ENCODE measurements around the gene FBXL19.

The FBXL19 gene

GRCh38 chr16:30956601-30957455 lies 33.5 kb downstream of the FBXL19 start:
- FAIRE-seq, result peak; percentile 76
- no peak for TF ChIP-seq TAF1 (IDR thresholded peaks at IDR 0.05; ENCODE audit: low read depth, low read length)
- TF ChIP-seq POLR2A (IDR thresholded peaks at IDR 0.05; ENCODE audit: low read depth, low read length), result 0 out of 2 replicates have a peak, but pooled peaks have one; percentile 16
- TF ChIP-seq PAX5 (IDR thresholded peaks at IDR 0.05; ENCODE audit: insufficient read depth, low read length, severe bottlenecking), result no peak
- no peak; the same call in 1 of the 2 replicates for TF ChIP-seq POLR2AphosphoS5 (IDR thresholded peaks at IDR 0.05; ENCODE audit: low read depth, low read length)
- no peak for TF ChIP-seq POU2F2 (IDR thresholded peaks at IDR 0.05; ENCODE audit: low read depth, low read length)
- no peak for TF ChIP-seq SPI1 (IDR thresholded peaks at IDR 0.05; ENCODE audit: low read depth, low read length)
- DNase-seq (ENCODE audit: insufficient read length, low spot score), result peak; percentile 72

DNA sequence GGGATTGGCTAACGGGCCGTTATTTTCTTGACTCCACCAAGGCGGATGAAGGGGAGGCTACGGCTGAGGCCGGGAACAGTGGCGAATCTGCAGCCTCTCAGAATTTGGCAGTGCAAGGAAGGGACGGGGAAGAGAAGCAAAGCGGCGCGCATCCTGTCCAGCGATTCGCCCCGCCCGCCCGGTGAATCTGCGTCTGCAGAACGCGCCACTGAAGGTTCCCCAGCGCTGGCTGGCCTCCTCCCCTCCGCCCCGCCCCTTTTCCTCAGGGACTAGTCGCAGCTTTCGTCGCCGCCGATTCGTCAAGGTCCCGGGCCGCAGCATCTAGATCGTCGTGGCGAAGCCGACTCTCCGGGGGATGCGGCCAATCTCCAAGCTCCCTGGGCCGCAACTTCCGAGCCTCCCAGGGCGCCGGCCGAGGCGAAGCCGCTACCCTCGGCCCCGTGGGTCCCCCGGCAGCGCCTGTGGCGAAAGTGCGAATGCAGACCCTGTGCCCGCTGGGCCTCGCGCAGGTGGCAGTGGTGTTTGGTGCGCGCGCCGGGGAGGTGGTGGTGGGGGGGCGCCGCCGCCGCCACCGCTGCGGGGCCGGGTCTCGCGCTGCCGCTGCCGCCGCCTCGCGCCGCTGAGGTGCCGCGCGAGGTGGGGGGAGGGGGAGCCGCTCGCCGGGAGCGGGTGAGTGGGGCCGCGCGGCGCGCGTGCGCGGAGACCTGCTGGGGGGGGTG lies 34.2 kb downstream of the FBXL19 start, which contains the start of gene SETD1A:
Gene SETD1A (plus strand): TSS at position 299 of the 719 bp plus-strand sequence. CDS start 978 bp downstream, outside the sequence.
- FAIRE-seq (peak; percentile 91), DNase-seq (ENCODE audit: insufficient read length, low spot score) (peak; percentile 98)
- TF ChIP-seq POU2F2 (IDR thresholded peaks at IDR 0.05; ENCODE audit: low read depth, low read length) (peak; percentile 31; the same call in 1 of the 2 replicates), PAX5 (IDR thresholded peaks at IDR 0.05; ENCODE audit: insufficient read depth, low read length, severe bottlenecking) (no peak), TAF1 (IDR thresholded peaks at IDR 0.05; ENCODE audit: low read depth, low read length) (peak; percentile 50; the same call in 1 of the 2 replicates), POLR2AphosphoS5 (IDR thresholded peaks at IDR 0.05; ENCODE audit: low read depth, low read length) (no peak), POLR2A (IDR thresholded peaks at IDR 0.05; ENCODE audit: low read depth, low read length) (no peak; the same call in 1 of the 2 replicates), SPI1 (IDR thresholded peaks at IDR 0.05; ENCODE audit: low read depth, low read length) (0 out of 2 replicates have a peak, but pooled peaks have one; percentile 6)

DNA sequence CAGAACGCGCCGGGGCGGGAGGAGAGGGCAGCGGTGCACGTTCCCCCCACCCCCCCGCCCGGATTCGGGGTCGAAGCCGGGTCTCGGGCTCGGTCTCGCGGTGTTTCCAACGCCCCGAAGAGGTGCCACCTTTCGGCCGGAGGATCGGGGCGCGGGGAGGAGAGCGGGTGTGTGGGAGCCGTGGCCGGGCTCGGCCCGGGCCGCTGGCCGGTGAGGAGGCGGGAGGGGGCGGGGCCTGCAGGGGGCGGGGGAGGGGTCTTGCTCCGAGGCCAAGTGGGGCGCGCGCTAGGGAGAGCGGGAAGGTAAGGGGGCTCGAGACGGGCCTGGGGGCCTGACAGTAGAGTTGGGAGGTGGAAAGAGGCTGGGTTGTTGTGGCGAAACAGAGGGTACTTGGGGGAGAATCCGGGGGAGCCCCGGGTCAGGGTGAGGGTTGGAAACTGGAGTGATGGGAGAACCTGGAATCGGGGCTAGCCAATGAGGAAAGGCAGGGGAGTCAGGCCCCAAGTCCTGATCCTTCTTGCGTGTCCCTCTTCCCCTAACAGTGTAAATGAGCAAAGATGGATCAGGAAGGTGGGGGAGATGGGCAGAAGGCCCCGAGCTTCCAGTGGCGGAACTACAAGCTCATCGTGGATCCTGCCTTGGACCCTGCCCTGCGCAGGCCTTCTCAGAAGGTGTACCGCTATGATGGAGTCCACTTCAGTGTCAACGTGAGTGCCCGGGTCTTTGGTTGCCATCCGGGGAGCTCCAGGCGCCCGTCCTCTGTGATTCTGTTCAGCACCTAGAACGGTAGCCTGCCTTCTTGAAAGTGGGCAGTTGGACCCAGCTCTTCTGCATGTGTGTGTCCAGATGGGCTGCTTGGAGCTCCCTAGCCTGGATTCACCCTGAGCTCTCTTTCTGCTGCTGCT lies 35.1 kb downstream of the FBXL19 start:
- no peak for FAIRE-seq
- TF ChIP-seq POU2F2 (IDR thresholded peaks at IDR 0.05; ENCODE audit: low read depth, low read length), result no peak; the same call in 1 of the 2 replicates
- DNase-seq (ENCODE audit: insufficient read length, low spot score), result peak; percentile 82

DNA sequence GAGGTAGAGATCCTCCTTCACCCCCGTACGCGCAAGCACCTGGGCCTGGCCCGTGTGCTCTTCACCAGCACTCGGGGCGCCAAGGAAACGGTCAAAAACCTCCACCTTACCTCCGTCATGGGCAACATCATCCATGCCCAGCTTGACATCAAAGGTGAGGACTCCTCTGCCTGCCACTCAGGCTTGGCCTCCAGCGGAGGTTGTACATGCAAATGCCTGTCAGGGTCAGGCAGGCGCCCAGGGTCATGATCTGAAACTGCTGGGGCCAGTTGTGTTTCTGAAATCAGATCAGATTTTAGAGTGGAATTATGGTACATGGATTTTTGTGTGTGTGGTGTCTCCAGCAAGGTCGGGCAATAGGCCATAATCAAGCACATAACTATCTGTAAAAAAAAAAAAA lies 38.0 kb downstream of the FBXL19 start:
- DNase-seq (ENCODE audit: insufficient read length, low spot score) (no peak), FAIRE-seq (no peak)
- no peak for TF ChIP-seq POU2F2 (IDR thresholded peaks at IDR 0.05; ENCODE audit: low read depth, low read length)
- no peak for TF ChIP-seq POLR2AphosphoS5 (IDR thresholded peaks at IDR 0.05; ENCODE audit: low read depth, low read length)
- TF ChIP-seq TAF1 (IDR thresholded peaks at IDR 0.05; ENCODE audit: low read depth, low read length), result no peak
- no peak for TF ChIP-seq SPI1 (IDR thresholded peaks at IDR 0.05; ENCODE audit: low read depth, low read length)
- TF ChIP-seq POLR2A (IDR thresholded peaks at IDR 0.05; ENCODE audit: low read depth, low read length), result no peak
- no peak for TF ChIP-seq PAX5 (IDR thresholded peaks at IDR 0.05; ENCODE audit: insufficient read depth, low read length, severe bottlenecking)

DNA sequence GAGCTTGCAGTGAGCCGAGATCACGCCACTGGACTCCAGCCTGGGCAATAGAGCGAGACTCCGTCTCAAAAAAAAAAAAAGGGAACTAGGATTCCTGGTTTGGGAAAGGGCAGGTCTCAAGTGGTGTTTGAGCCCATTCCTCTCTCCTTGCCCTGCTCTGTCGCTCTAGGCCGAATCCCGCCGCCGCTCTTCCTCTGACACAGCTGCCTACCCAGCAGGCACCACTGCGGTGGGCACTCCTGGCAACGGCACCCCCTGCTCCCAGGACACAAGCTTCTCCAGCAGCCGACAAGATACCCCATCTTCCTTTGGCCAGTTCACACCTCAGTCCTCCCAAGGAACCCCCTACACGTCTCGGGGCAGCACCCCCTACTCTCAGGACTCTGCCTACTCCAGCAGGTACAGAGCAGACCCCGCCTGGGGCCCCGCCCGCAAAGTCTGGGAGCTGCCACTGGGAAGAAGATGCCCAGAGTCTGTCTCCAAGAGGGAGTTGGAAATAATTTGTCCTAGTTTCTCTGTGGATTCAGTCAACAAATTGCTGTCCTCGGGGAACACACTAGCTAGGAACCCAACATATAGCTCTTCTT lies 40.6 kb downstream of the FBXL19 start:
- no peak for TF ChIP-seq POLR2A (IDR thresholded peaks at IDR 0.05; ENCODE audit: low read depth, low read length)
- no peak for TF ChIP-seq TAF1 (IDR thresholded peaks at IDR 0.05; ENCODE audit: low read depth, low read length)
- FAIRE-seq, result no peak
- no peak for DNase-seq (ENCODE audit: insufficient read length, low spot score)

- no peak for TF ChIP-seq SPI1 (IDR thresholded peaks at IDR 0.05; ENCODE audit: low read depth, low read length)
- TF ChIP-seq POLR2AphosphoS5 (IDR thresholded peaks at IDR 0.05; ENCODE audit: low read depth, low read length), result no peak
- TF ChIP-seq POU2F2 (IDR thresholded peaks at IDR 0.05; ENCODE audit: low read depth, low read length), result no peak
- no peak for TF ChIP-seq PAX5 (IDR thresholded peaks at IDR 0.05; ENCODE audit: insufficient read depth, low read length, severe bottlenecking)
- TF ChIP-seq POLR2A (IDR thresholded peaks at IDR 0.05; ENCODE audit: low read depth, low read length), result no peak
- no peak for TF ChIP-seq TAF1 (IDR thresholded peaks at IDR 0.05; ENCODE audit: low read depth, low read length)
- DNase-seq (ENCODE audit: insufficient read length, low spot score) (no peak), FAIRE-seq (no peak)
These were observed 41.3 kb downstream of the FBXL19 start for GRCh38 chr16:30964574-30965226.

DNA sequence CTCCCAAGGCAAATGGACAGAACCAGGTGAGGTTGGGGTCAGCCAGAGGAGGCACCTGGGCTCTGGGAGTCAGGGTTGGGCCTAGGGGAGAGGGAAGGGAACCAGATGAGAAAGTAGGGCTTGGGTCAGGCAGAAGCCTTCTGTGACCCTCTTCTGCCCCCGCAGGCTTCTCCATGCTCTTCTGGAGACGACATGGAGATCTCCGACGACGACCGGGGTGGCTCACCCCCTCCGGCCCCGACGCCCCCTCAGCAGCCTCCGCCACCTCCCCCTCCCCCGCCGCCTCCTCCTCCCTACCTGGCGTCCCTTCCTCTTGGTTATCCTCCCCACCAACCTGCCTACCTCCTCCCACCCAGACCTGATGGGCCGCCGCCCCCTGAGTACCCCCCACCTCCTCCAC lies 42.1 kb downstream of the FBXL19 start:
- FAIRE-seq (no peak), DNase-seq (ENCODE audit: insufficient read length, low spot score) (no peak)
- TF ChIP-seq POLR2A (IDR thresholded peaks at IDR 0.05; ENCODE audit: low read depth, low read length), result no peak
- TF ChIP-seq SPI1 (IDR thresholded peaks at IDR 0.05; ENCODE audit: low read depth, low read length), result no peak
- TF ChIP-seq POLR2AphosphoS5 (IDR thresholded peaks at IDR 0.05; ENCODE audit: low read depth, low read length), result no peak
- TF ChIP-seq TAF1 (IDR thresholded peaks at IDR 0.05; ENCODE audit: low read depth, low read length), result no peak
- no peak for TF ChIP-seq PAX5 (IDR thresholded peaks at IDR 0.05; ENCODE audit: insufficient read depth, low read length, severe bottlenecking)
- TF ChIP-seq POU2F2 (IDR thresholded peaks at IDR 0.05; ENCODE audit: low read depth, low read length), result no peak

DNA sequence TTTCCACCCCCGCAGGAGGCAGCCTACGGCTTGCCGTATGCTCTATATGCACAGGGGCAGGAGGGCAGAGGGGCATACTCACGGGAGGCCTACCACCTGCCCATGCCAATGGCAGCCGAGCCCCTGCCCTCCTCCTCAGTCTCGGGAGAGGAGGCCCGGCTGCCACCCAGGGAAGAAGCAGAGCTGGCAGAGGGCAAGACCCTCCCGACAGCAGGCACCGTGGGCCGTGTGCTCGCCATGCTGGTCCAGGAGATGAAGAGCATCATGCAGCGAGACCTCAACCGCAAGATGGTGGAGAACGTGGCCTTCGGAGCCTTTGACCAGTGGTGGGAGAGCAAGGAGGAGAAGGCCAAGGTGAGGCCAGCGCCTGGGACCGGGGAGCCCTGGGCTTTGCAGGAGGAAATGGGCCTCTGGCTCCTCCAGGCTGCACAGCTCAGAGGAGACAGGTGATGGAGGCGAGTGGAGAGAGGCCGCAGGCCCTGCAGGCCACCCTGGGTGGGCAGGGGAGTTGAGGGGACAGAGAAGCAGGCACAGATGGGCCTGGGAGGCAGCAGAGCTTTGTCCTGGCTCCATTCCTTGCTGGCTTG lies 42.8 kb downstream of the FBXL19 start:
- peak; percentile 49; the same call in 1 of the 2 replicates for TF ChIP-seq POLR2A (IDR thresholded peaks at IDR 0.05; ENCODE audit: low read depth, low read length)
- no peak; the same call in 1 of the 2 replicates for TF ChIP-seq POLR2AphosphoS5 (IDR thresholded peaks at IDR 0.05; ENCODE audit: low read depth, low read length)
- DNase-seq (ENCODE audit: insufficient read length, low spot score) (no peak), FAIRE-seq (no peak)
